Bone marrow (tissue), 2 donors: Measurements from ENCODE around the gene RAE1.
A peak's percentile ranks its signal among the peaks of the same experiment; 100 is the strongest.
"Not testable (repeated sequence)": the region's sequence is repeated elsewhere in the genome, so short reads cannot be mapped to it uniquely, and the experiment has no call there.

Source experiments
- DNase-seq, 2 donors: peaks; one replicate each; lab custom pipeline; 2025; lab: John Stamatoyannopoulos, UW

Gene RAE1

DNA sequence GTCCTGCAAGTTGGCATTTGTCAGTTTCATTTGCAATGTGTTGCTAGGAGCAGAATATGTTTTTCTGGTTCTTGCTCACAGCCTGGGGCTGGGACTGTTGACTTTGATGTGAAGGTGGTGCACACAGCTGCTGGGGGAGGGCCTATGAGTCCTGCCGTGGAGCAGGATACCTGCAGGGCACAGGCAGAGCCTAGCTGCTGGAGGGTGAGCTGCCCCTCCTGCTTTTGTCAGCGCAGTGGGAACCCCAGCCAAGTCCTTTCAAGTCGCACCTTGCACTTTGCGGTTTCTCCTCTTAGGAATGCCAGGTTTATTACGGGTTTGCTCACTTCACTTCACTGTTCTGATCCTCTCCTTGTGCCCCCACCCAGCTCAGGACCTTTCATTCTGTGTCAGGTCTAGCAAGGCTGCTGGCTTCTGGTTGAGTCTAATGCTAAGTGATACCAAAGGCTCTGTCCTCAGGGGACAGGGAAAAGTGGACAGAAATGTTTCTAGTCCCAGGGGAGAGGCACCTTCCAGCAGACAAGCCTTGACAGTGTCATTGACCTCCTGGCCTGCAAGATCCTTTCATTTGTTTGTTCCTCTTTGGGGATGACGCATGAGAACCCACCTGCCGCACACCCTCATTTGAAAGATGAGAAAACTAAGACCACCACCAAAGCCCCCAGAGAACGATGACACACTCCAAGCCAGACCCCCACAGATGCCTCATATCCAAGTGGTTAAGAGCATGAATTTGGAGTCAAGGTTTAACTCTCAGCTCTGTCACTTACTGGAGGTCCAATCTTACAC is 24.2 kb upstream of the RAE1 start:
- DNase-seq, result no peak

DNA sequence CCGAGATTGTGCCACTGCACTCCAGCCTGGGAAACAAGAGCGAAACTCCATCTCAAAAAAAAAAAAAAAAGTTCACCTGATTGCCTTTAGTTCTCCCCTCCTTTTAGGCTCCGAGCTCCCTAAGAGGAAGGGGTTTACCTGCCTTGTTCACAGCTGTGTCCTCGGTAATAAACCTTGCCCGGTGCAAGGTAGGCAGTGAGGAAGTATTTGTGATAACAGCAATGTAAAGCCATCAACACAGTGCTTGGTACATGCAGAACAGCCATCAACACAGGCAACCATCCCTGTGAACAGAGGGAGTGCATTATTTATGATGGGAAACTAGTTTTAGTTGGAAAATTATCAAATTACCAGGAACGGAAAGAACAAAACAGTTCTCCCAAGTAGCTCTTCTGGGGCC is 23.2 kb upstream of the RAE1 start:
- no peak for DNase-seq

DNA sequence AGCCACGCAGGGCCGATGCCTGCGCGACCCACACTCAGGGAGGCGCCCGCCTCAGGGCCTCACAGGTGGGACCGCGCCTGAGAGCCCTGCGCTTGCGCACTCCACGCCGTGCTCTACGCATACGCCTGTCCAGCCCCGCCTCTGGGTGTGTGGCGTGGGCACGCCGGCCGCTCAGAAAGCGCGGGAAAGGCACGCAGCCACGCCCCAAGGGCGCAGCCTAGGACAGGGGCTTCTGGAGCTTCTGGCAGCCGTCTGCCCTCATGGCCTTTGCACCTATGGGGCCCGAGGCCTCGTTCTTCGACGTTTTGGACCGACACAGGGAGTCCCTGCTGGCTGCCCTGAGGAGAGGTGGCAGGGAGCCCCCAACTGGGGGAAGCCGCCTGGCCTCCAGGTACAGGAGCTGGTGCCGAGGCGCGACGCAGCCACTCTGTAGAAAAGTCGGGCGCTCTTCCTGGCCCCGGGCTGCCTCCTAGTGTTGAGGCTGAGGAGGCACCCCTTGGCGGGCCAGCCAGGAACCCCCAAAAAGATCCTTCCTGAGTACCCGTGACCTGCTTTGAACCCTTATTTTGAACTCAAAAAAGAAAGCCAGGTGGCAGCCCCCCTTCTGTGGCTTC is 21.3 kb upstream of the RAE1 start, which contains the start of gene SPO11:
SPO11 (plus strand) TSS at position 196 of the 614 bp plus-strand sequence; CDS start at position 261, 65 bp downstream.
- no peak for DNase-seq

DNA sequence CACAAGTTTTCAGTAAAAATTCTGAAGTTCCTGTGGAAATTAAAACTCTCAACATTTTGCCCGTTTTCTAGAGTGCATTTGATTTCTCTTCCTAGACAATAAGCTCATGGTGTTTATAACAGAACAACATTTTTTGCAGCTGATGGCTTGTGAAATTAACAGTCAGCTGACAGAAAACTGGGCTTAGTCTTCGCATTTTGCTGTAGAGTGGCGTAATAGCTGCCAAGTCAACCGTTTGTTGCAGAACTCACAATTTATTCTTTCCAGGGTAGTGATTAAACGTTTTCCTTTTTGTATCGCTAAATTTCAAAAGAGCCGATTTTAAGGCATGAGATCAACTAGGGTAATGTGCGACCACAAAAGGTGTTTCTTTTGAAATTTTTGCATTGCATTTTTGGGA is 20.1 kb upstream of the RAE1 start:
- DNase-seq, result no peak

DNA sequence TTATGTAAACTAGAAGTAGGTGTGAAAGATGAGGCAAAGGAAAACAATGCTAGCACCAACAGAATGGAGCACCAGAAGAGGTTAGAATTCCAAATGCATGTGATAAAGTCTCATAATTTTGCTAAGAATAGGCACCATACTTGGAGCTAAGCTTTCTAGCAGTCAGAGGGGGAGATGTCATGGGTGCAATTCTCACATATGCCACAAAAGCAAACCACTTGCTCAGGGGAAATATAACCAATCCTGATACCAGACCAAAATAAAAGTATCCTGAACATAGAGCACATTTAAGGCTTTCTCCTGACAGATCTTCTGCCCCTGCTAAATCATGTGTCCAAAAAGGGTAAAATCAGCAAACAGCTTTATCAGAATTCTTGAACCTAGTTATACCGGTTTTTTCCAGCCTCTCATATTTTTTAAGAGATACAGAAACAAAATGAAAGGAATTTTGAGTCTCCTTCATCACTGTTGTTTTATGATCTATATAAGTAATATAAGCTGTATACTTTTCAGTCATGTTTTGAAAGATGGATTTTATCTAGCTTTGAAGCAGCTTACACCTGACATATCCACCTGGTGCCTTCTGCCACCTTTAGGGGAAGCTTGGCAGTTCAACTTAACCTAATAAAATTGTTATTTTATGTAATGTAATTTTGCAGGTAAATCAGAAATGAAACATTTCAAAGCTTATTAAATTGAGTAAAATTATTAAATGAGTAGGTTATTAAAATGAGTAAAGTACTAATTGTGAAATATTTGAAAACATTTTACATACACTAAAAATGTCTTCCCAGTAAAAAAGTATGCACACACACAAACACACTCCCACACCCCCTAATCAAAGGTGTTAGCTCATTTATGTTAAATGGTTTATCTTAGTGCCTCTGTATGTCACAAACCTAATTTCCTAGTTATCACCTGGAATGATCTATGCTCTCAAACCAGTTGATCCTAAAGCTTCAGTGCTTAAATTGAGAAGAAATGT is 18.7 kb upstream of the RAE1 start:
- DNase-seq, result no peak

DNA sequence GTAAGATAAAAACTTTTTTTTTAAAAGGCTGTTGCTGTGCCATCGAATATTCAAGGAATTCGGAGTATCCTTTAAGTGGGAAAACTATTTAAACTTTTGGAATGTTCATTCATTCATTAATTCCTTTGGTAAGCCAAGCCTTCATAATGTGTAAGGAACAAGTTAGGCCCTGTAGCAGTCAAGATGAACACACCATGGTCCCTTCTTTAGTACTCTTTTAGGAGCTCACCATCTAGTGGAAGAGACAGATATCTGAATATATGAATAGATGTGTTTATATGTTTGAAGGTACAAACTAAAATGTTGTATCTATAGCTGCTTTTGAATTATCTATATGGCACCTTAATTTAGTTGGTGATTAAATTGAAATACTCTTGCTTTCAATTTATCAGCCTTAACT is 15.7 kb upstream of the RAE1 start:
- no peak for DNase-seq

DNA sequence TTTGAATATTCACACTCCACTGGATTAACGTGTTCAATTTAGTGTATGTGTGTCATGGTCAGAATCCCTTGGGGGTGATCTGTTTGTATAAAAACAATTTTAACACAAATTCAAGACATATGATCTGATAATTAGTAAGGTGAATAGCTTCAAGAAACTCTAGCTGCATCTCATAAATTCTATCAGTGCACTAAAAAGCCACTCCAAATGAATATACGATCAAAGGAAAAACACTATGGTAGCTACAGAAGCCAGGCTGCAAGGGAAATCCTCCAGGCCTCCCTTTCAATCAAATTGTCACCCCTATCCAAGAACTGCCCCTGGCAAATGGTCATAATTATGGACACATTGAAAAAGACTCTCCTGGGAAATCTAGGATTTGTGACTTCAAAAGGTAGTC is 9.4 kb upstream of the RAE1 start:
- DNase-seq, result no peak

DNA sequence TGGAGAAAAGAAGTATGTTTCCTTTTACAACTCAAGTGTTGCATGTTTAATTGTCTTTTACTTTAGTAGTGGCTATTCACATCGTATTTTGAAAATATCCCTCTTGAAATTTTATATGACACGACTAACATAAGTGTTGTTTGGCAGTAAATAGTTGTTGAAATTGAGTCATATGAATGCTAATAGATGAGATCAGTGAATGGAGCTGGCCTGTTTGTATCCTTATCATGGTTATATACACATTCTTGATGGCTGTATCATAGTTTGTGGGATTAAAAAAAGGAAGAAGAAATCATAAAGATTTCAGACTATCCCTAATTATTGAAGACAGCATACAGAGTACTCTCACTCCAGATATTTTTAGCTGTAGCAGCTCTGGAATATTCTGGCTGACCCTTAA is 8.2 kb upstream of the RAE1 start:
- DNase-seq, result no peak

DNA sequence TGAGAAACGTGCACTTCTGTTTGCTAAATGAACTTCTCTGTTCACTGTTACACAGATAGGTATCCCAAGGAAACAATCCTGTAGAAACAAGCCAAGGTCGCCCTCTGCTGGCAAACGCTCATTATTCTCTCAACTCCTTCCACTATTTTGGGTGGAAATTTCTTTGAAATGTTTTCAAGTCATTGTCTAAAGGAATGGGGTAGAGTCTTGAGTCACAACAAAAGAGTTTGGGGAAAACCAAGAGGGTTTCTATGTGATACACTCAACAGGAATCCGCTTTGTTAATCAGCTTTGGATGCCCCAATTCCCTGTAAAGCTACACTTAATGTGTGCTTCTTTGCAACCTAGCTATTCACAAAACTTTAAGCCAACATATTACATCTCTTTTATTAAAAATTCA is 4.6 kb upstream of the RAE1 start:
- DNase-seq, result peak in 1 of 2 donors; percentile 63

DNA sequence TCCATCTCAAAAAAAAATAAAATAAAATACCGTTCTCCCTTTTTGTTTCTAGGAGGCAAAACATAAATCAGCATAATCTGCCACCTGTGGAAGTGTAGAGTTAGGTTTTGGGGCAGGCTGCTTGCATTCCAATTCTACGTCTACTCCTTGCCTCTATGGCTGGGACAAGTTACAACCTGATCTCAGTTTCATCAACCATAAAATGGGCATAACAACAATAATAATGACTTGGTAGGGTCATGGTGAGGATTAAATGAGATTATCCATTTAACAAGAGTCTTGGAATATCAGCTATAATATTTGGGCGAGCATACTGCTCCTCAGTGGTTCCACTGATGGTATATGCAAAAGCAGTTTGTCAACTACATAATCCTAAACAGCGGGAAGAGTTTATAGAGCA is 3.7 kb upstream of the RAE1 start:
- no peak for DNase-seq

DNA sequence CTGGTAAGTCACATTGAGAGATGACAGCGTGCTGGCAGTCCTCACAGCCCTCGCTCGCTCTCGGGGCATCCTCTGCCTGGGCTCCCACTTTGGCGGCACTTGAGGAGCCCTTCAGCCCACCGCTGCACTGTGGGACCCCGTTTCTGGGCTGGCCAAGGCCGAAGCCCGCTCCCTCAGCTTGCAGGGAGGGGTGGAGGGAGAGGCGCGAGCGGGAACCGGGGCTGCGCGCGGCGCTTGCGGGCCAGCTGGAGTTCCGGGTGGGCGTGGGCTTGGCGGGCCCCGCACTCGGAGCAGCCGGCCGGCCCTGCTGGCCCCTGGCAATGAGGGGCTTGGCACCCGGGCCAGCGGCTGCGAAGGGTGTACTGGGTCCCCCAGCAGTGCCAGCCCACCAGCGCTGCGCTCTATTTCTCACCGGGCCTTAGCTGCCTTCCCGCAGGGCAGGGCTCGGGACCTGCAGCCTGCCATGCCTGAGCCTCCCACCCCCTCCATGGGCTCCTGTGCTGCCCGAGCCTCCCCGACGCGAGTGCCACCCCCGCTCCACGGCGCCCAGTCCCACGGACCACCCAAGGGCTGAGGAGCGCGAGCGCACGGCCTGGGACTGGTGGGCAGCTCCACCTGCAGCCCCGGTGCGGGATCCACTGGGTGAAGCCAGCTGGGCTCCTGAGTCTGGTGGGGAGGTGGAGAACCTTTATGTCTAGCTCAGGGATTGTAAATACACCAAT is 2.7 kb upstream of the RAE1 start:
- DNase-seq, result not testable (repeated sequence)

DNA sequence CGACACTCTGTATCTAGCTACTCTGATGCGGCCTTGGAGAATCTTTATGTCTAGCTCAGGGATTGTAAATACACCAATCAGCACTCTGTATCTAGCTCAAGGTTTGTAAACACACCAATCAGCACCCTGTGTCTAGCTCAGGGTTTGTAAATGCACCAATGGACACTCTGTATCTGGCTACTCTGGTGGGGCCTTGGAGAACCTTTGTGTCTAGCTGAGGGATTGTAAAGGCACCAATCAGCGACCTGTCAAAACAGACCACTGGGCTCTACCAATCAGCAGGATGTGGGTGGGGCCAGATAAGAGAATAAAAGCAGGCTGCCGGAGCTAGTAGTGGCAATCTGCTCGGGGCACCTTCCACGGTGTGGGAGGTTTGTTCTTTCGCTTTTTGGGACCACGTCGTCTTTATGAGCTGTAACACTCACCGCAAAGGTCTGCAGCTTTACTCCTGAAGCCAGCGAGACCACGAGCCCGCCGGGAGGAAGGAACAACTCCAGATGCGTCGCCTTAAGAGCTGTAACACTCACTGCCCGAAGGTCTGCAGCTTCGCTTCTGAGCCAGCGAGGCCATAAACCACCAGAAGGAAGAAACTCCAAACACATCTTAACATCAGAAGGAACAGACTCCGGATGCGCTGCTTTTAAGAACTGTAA is 2.0 kb upstream of the RAE1 start:
- DNase-seq, result not testable (repeated sequence)

DNA sequence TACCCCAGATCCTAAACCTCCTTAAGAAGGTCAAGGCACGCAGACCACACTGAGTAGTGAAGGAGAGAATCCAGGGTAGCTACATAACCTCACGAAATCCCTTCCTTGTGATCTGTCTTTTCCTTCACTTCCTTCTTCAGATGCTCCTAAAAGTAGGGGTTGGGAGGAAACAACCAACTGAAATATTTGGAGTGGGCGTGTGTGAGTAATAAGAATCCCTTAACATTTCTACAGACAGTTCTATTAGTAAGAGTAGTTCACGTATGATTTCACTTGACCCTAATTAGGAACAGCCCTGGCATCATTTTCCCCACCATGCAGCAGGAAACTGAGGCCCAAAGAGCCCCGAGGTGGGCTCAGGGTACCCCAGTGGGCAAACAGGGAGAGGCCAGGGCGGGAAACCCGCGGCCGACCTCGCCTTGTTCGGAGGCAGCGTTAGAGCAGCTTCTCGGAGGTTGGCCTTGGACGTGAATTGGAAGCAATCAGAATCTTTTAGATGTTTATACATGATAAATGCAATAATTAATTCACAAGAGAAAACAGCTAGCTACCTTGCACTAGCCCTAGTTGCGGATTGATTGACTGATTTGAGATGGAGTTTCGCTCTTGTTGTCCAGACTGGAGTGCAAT is 859 bp upstream of the RAE1 start:
- DNase-seq, result no peak

DNA sequence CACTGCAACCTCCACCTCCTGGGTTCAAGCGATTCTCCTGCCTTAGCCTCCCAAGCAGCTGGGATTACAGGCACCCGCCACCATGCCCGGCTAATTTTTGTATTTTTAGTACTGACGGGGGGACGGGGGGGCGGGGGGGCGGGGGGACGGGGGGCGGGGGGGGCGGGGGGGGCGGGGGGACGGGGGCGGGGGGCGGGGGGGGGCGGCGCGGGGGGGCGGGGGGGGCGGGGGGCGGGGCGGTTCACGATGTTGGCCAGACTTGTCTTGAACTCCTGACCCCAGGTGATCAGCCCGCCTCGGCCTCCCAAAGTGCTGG is 371 bp upstream of the RAE1 start:
- not testable (repeated sequence) for DNase-seq

DNA sequence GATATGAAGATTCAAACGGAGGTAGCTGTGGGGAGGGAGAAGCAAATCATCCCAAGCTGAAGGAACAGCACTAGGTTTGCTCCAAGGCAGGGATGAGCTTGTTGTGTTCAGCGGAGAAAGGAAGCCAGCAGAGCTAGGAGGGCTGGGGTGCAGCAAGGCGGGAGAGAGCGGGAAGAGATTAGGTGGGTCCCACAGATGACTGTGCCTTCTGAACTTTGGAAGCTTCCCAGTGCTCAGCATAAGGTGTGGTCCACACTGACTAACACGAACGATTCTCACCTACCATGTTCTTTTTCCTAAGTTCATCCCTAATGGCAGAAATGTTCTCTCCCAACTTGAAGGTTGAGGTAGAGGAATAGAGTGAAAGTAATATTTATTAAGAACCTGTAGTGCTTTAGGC is 1.2 kb downstream of the RAE1 start:
- no peak for DNase-seq

DNA sequence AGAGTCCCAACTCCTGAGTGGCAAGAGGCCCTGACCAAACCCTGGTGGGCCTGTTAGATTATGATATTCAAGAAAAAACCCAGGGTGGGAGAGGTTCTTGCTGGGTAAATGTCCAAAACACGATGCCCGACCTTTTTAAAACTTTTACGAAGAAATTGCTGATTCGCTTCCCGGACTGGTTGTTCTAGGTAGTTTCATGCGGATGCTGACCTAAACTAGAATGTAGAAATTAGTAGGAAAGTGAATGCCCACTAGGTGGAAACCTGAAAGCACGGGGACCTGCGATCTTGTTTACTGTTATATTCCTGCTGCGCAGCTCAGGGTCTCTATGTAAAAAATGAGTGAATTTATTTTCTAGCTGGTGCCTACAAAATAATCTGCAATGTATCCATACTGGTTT is 2.3 kb downstream of the RAE1 start:
- DNase-seq, result no peak

DNA sequence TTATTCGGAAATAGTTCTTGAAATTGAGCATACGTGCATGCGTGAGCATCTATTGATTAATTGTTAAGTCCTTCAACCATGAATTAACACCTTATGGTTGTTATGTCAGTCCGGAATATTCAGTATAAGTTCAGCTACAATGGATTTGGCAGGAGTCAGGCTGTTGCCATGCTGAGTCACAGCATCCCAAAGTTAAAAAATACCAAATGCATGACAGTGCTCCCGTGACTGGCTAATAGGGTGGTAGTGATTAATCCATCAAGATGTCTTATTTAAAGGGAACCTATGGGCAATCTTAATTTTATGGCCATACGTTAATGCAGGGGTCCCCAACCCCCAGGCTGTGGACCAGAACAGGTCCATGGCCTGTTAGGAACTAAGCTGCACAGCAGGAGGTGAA is 10.5 kb downstream of the RAE1 start:
- DNase-seq, result no peak

DNA sequence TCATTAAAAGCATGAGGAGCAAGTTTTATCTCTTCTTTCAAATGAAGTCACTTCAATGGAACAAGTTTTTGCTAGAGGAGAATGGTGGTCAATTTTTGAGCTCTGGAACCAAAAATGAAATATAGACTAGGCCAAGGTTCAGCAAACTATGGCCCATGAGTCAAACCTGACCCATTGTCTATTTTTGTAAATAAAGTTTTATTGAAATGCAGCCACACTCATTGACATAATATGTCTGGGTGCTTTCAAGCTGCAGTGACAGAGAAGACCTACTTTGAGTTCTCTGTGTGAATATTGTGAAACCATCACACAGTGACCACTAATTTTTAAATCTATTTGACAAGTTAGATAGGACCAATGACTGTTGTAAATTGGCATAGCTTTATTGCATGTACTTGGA is 13.4 kb downstream of the RAE1 start:
- no peak for DNase-seq

DNA sequence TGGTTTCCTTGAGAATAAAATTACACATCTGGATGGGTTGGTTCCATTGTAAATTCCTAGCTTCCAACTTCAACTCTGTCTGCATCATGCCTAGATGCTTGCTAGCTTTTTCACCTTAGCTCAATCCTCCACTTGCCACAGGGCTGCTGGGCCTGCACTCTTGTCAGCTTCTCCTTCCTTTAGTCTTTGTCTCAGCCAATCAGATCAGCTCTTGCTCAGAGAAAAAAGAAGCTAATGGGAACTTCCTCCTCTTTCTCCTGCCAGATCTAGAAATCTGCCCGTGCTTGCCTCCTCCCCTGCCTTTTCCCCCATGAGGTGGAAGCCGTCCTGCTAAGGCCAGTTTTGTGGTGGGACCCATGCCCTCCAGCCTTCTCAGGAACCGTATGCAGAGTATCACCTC is 18.5 kb downstream of the RAE1 start:
- no peak for DNase-seq

DNA sequence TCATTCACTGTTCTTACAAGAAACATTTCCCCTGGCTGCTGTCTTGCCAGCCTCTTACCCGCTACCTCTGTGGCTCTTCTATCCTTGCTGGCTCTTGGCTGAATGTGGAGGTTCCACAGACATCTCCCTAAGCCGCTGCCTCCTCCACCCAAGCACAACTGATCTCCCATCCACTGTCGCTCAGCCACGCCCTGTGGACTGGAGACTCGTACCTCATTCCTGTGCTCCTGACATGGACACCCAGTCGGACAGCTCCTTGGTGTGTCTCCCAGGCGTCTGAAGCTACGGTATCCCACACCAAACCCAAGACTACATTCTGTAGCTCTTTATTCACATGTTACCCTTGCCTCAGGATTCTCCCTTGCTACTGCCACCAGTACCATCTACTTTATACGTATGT is 19.3 kb downstream of the RAE1 start:
- no peak for DNase-seq

DNA sequence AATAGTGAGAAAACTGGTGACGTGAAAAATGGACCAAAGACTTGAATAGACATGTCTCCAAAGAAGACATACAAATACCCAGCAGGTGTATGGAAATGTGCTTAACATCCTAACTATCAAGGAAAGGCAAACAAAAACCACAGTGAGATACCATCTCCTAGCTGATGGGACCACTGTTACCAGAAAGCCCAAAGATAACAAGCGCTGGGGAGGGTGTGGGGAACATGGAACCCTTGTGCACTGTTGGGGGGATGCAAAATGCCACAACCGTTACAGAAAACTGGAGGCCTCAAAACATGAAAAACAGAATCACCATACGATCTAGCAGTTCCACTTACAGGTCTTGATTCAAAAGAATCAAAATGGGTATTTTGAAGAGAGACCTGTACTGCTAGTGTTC is 20.3 kb downstream of the RAE1 start:
- no peak for DNase-seq
